Measurements from ENCODE around the gene ANKRD29.
A peak's percentile ranks its signal among the peaks of the same experiment; 100 is the strongest.

Gene ANKRD29, protein sequence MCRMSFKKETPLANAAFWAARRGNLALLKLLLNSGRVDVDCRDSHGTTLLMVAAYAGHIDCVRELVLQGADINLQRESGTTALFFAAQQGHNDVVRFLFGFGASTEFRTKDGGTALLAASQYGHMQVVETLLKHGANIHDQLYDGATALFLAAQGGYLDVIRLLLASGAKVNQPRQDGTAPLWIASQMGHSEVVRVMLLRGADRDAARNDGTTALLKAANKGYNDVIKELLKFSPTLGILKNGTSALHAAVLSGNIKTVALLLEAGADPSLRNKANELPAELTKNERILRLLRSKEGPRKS

DNA sequence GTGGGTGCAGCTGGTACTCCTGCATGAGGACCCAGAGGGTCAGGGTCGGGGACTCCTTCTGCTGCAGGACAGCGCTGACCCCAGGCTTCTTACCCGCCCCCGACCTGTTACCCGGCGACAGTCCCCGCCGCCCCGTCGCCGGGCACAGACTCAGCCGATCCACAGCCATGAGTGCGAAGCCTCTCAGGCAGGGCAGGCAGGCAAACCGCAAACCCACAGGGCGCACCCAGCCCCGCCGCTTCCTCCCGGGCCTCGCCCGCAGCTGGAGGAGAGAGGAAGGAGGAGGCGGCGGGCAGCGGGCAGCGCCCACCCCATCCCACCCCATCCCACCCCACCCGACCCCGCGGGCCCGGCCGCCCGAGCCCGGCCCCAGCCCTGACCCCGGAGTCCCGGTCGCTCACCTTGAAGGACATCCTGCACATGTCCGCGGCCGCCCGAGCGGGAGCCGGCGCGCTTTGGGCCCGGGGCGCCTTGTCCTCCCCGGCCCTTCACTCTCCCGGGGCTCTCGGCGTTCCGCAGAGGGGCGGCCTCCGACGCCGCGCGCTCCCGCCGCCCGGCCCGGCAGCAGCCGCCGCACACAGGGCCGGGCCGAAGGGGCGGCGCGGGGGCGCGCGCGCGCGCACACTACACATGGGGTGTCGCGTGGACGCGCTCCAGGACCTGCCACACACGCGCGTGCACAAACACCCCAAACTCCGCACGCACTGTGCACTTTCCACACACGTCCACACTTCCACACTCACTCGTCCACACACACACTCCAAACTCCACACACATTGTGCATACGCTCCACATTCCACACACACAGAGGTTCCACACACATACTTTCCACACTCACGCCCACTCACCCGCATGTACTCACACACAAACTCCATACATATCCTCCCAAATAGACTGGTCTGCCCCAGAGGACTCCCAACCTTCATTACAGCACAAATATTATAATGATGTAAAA is at the start of gene ANKRD29:
Gene ANKRD29, minus strand, starts transcription at position 603 of the 955 bp plus-strand sequence. Its CDS starts 181 bp downstream, at position 422.
- DNase-seq, result peak in 3 of 4 experiments; percentile 8 to 38 (median 18)

DNA sequence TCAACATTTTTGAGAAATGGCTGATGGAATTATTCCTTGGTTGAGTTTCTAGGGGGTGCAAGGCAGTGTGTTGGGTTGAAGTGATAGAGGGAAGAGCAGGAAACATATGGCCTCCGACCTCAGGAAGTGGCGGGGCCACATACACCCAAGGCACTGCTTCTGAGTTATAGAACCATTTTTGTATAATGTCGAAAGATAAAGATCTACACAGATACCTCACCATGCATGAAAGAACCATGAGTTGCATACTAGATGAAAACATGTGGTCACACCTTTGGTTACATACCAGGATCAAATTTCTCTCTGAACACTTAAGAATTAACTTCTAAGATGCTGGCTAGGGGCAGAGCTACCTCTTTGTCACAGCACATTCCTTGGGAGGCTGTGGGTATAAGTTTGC is 49.7 kb upstream of the ANKRD29 start:
- no peak for DNase-seq

DNA sequence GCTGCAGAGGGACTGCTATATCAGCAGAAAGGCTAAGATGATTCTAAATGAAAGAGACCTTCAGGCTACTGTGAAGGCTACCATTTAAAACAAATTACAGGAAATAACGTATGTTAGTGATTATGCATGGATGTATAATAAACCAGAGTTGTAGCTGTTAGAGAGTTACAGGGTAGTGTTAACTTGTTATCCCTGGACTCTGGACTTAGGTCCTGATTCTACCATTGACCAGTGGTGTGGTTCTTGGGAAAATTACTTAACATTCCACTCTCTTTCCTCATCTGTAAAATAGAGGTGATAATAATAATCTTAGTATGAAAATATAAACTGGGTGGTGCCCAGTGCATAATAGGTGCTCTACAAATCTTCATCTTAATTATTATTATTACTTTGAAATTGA is 48.7 kb upstream of the ANKRD29 start:
- no peak for DNase-seq

DNA sequence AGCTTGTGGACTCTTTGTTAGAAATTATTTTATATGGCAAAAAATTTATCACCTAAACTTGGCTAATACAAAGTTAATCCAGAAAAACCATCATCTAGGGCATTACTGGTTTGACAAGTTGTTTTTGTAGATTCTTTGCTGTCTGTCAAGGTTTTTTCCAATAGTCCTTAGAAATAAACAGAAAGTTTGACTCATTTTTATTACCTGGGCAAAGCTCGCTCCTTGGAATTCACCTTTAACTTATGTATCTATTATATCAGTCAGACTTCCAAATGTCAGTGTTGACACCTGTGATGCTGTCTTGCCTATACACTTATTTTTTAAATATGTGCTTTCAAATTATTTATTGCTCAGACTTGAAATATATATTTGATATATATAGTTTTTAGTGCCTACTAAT is 48.2 kb upstream of the ANKRD29 start:
- no peak for DNase-seq

DNA sequence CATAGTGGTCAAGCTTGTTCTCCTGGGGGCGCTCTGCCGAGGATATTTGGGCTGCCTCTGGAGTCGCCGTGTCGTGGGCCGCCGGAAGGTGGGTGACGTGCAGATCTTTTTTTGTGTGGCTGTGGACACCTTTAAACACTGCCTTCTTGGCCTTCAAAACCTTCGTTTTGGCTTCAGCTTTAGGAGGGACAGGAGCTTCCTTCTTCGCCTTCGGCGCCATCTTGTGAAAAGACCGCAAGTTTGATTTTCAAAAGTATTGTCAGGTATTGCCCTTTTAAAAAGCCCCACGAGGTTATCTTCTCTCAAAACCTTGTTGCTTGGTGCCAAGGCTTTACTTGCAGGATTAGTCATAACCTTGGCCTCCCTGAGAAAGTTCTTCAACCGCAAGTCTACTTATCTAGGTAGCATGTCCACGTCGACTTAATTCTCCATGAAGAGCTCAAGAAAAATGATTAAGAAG is 47.4 kb upstream of the ANKRD29 start:
- DNase-seq, result no peak

DNA sequence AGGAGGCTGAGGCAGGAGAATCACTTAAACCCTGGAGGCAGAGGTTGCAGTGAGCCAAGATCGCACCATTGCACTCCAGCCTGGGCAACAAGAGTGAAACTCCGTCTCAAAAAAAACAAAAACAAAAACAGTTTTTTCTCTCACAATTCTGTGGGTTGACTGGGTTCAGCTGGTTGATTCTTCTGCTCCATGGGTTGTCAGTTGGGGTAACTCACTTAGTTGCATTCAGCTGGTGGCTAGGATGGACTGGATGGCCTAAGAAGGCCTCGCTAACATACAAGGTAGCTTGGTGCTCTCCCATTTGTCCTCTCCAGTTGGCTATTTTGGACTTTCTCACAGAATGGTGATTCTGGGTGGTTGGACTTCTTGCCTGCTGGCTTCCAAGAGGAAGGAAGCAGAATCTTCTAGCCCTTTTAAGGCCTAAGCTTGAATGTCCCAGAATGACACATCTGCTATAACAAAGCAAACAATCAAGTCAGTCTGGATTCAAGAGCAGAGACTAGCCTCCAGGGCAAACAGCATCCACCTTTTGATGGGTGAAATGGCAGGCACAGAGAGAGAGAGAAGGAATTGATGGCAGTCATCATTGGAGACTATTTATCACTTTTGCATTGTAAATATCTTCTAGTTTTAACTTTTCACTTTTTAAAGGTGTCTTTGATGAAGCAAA is 44.4 kb upstream of the ANKRD29 start:
- no peak for DNase-seq

DNA sequence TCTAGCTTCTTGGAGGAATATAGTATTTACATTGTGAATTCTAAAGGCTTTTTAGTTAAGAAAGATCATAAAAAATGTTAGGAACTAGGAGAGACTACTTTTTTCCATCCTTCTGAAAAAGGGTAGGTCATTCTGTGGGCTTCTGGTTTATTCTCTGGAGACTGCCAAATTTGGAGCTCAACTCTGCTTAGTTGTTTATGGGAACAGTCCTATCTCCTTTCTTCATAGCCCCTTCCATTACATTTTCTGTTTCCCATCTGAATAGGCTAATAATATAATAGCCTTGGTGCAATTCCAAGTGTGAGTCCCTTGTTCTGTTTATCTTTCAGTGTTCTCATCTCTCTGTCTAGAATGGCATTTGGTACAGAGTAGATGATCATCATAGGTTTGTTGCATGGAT is 42.1 kb upstream of the ANKRD29 start:
- DNase-seq, result no peak

DNA sequence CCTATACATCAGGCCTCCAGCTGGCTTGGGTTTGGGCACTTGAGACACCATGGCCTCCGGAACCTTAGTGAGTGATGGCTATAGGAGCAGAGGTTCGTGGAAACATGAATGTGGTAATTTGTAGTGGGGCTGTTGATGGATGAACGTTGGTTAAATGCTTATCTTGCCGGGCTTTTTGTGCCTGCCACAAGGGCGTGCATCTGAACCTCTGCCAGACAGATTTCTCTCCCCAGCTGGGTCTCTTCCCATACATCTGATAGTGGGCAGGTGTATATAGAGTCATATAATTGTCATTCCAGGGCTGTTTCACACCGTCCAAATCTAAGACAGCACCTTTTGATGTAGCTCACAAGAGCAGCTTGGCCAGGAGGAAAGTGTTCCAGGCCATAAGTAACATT is 41.3 kb upstream of the ANKRD29 start:
- no peak for DNase-seq

DNA sequence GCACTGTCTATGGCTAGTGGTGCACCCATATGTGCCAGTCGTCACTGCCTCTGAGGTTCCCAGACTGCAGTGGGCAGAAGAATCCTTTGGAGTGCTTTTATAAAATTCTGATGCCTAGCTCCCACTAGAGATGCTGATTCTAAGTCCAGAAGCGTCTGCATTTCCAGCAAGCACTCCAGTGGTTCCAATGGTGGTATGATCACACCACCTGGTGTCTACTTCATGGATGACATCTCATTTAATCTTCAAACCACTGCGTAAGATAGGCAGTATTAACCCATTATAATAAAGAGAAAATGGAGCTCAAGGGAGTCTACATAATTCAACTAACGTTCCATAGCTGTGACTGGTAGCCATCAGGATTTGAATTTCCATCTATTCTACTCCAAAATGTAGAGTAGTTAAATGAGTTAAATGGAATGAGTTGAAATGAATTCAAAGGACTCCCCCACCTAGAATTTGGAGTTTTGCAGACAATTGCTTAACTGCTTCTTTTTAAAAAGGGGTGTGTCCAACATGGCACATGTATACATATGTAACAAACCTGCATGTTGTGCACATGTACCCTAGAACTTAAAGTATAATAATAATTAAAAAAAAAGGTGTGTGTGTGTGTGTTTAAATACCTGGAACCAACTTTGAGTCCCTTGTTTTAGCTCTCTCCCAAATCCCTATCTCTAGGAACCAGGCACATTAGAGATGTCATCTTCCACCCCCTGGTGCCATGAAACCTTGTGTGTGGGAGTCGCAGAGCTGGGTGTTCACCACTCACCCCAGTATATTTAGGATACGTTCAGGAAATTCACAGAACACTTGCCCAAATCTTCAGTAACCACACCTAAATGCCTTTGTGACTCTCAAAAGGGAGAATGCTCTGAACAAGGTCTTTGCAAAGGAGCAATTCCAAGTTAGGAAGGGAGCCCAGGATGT is 40.6 kb upstream of the ANKRD29 start:
- DNase-seq, result no peak

DNA sequence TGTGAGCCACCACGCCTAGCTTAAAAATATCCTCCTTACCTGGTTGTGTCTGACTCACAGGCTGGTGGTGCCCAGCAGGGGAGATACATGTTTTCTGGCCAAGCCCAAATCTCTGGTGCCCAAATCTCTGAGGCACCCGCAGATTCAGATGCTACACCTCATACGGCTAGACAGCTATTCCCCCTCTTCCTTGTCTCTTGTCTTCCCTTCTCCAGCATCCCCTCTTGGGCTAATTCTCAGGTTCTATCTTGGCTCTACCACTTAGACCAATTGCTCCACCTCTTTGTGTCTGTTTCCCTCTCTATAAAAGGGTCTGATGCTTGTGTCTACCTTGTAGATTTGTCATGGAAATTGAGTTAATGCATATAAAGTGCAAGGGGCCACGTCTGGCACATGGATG is 39.9 kb upstream of the ANKRD29 start:
- DNase-seq, result no peak

DNA sequence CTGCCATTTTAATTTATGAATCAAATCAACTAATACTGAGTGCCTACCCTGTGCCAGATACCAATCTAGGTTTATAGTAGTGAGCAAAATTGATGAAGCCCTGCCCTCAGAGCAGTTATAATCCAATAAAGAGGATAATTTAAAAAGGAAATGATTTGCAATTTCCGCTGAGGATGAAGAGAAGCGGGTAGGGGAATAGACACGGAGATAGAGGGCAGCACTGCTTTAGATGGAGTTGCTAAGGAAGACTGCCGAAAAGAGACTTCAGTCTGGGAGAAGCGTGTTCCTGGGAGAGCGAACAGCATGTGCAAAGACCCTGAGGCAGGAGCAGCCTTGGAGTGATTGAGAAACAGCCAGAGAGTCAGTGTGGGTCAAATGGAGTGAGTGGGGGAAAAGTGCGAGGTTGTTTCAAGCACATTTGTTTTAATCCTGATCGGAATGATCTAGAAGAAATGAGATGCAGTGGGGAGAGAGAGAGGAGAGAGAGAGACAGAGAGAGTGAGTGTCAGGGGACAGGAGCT is 38.9 kb upstream of the ANKRD29 start:
- DNase-seq, result no peak

DNA sequence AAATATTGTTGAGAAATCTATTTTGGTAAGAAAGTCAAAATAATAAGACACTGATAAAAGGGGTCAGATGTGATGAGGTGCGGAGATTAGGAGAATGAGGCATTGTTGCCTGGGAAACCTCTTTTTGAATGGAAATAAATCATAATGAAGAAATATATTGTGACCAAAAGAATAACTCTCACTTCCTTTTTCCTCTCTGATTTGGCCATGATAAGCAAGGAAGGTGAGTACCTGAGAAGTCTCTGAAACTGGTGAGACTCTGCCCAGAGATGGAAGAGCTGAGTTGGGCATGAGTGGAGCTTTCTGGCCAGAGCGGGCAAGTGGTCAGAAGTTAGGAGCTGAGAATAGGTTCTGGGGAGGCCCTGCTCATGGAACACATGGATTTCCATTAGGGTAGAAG is 38.3 kb upstream of the ANKRD29 start:
- DNase-seq, result no peak

DNA sequence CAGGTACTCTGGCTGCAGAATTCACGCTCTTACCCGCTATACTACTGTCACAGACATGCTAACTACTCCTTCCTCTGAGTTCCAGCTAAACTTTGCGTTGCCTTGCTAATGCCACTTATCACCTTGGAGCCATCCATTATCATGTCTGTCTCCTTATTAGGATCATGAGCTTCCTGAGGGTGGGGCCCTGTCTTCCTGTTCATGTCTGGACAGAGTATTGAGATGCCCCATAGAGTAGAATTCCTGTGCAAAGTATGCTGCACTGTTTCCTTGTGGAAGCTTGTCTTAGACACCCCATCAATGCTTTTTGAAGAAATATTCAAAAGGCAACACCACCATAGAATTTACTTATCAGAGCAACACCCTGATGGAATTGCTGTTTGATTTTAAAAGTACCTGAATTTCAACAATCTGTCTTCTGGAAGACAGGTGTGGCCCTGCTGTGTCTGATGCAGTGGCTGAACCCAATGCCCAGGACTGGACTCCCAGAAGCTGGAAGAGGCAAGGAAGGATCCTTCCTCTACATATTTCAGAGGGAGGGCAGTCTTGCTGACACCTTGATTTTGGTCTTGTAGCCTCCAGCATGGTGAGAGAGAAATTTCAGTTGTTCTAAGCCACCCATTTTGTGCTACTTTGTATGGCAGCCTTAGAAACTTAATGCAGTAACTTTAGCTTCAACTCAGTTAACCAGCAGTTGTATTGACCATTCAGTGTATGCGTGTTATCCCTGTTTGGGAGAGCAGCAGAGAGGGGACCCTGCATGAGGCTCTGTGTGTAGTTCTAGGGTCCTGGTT is 32.1 kb upstream of the ANKRD29 start:
- DNase-seq, result no peak

DNA sequence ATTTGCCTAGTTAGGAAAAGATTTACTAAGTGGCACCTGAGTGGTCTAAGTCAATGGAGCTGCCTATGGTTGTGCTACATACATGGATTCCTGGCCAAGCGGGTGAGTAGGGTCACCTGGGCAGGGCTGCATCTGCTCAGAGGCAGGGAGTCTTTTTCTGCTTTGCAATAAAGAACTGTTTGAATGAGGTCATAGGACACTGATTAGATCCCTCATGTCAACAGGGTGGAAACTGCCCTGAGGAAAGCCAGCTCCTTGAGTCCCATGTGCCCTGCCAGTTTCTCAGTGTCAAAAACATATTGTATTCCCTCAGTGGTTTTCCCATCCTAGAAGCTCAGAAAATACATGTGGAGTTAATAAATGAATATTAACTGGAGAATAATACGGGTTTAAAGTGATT is 31.1 kb upstream of the ANKRD29 start:
- DNase-seq, result no peak

DNA sequence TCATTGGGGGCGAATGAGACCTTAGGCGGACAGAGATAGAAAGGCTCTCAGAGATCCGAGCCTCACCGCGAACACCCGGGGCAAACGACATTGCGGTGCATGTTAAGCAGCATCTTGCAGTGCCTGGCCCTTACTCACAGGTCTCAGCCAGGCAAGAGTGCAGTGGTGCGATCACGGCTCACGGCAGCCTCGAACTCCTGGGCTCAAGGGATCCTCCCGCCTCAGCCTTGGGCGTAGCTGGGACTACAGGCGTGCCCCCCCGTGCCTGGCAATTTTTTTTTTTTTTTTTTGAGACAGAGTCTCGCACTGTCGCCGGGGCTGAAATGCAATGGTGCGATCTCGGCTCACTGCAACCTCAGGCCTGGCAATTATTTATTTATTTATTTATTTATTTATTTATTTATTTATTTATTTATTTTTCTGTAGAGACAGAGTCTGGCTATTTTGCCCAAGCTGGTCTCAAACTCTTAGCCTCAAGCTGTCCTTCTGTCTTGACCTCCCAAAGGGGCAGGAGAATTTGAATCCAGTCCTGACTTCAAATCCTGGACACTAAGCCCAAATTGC is 27.9 kb upstream of the ANKRD29 start:
- no peak for DNase-seq

DNA sequence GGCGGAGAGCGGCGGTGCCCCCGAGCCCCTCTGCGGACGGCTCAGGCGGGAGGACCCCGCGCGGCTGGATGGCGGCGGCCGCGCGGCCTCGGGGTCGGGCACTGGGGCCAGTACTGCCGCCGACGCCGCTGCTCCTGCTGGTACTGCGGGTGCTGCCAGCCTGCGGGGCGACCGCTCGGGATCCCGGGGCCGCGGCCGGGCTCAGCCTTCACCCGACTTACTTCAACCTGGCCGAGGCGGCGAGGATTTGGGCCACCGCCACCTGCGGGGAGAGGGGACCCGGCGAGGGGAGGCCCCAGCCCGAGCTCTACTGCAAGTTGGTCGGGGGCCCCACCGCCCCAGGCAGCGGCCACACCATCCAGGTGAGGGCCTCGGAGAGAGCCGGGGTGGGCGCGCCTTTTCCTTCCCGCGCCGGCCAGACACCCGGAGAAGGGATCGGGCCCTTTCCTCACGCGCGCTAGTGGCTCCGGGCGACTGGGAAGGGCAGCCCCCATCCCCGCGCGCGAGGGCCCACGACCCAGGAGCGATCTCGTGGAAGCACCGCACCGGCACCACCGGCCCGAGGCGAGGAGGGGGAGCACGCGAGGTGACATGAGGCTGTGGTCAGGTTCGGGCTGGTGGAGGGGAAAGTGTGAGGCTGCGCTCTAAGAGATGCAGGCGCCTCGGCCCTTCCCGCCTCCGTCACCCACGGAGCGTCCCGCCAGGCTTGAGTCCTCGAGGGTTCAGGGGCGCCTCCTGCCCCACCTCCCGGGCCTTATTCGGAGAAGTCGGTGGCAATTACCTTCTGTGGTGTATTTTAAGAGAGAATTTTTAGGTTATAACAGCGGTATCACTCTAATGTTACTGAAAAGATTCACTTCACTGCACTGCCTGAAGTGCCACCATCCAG is 27.1 kb upstream of the ANKRD29 start:
- DNase-seq, result no peak

DNA sequence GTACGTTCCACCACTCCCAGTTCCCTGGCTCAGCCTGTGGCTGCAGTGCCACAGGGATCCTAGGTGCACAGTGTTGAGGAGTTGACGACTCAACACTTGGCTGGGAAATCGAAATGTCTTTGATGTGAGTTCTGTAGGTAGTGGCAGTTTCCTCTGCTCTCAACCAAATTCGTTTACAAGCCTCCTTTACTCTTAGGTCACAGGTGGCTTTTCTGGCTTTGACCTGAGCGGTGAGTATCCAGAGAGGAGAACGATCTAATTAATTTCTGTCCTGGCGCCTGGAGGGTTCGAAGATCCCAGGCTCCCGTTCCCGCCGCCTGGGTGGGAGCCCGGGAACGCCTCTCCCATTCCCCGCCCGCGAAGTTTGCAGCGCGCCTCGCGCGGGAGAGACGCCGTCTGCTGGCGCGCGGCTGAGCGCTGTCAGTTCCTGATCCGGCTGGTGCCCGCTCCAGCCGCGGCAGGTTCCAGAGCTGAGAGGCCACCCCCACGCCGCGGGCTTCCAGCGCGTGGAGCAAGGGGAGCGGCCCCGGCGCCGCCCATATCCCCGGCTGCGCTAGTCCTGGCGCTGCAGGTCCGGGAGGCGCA is 26.4 kb upstream of the ANKRD29 start, which contains the start of gene LAMA3:
Gene LAMA3, plus strand, starts transcription at position 423 of the 585 bp plus-strand sequence. CDS start 231 bp downstream, outside the sequence.
- peak in 2 of 4 experiments; percentile 3 to 7 for DNase-seq

DNA sequence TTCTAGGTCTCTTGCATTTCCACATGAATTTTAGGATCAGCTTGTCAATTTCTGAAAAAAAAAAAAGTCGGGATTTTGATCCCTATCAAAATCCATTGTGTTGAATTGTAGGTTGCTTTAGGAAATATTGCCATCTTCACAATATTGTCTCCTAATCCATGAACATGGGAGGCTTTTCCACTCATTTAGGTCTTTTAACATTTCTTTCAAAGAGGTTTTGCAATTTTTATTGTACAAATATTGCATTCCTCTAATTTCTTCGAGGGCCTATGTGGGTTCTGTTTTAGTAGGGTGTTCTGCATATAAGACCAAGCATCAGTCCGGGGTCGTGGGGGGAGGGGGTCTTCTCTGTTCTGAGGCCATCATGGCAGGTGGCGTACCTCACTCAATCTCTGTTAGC is 25.8 kb upstream of the ANKRD29 start:
- no peak for DNase-seq
